GM18867 (cell line): ENCODE data around the gene MTMR6.

Experiments used
- ATAC-seq: cut with Tn5 transposase; IDR thresholded peaks from one replicate; pipeline ENCODE4 v1.9.1; 2021; ENCODE audit warnings: mild to moderate bottlenecking, moderate library complexity; ENCODE audit not compliant: unreplicated experiment

The MTMR6 gene

GRCh38 chr13:25222740-25223139 is 64.5 kb downstream of the MTMR6 start:
- no peak for ATAC-seq

- ATAC-seq, result no peak
These were observed 69.3 kb downstream of the MTMR6 start for GRCh38 chr13:25218019-25218418.

GRCh38 chr13:25217023-25217885 is 70.0 kb downstream of the MTMR6 start:
- ATAC-seq, result no peak

GRCh38 chr13:25215253-25215575 is 72.1 kb downstream of the MTMR6 start:
- no peak for ATAC-seq

- no peak for ATAC-seq
These were observed 72.6 kb downstream of the MTMR6 start for GRCh38 chr13:25214491-25215252.

- ATAC-seq, result no peak
These were observed 73.6 kb downstream of the MTMR6 start for GRCh38 chr13:25213715-25214114.

GRCh38 chr13:25210842-25211569 is 76.3 kb downstream of the MTMR6 start:
- no peak for ATAC-seq

GRCh38 chr13:25207291-25207810 is 79.9 kb downstream of the MTMR6 start:
- no peak for ATAC-seq

- no peak for ATAC-seq
These were observed 82.4 kb downstream of the MTMR6 start for GRCh38 chr13:25204863-25205262.

- no peak for ATAC-seq
These were observed 84.1 kb downstream of the MTMR6 start for GRCh38 chr13:25203127-25203740.

- no peak for ATAC-seq
These were observed 86.5 kb downstream of the MTMR6 start for GRCh38 chr13:25200783-25201182.

GRCh38 chr13:25198647-25199046 is 88.6 kb downstream of the MTMR6 start:
- no peak for ATAC-seq

GRCh38 chr13:25196971-25197370 is 90.3 kb downstream of the MTMR6 start:
- ATAC-seq, result no peak
